SK-N-SH (cell line): ENCODE results near the gene CNIH2. TPM values are rescaled to one million over a fixed set of nuclear protein-coding genes. Genes with fewer than 3 reads are reported as not detected.

Source experiments
- CTCF ChIA-PET: fragments of 300-600, 350-600 bp; formaldehyde crosslinking; extraction: SDS; loops from one replicate; lab custom pipeline; 2021; lab: Yijun Ruan, JAX
- POLR2A ChIA-PET: fragments of 350-600 bp; sonication (Branson Sonifier 250); formaldehyde crosslinking; extraction: SDS; loops from one replicate; lab custom pipeline; 2020; ENCODE audit warnings: antibody characterized with exemption, inconsistent platforms; lab: Yijun Ruan, JAX
- DNase-seq: peaks from one replicate; pipeline ENCODE4 v3.0.0; 2012
- H2AFZ ChIP-seq: fragments of 200-600 bp; sonication (generic); 2 replicates; pipeline ENCODE4 v1.8.1; 2016; ENCODE audit warnings: antibody characterized with exemption, mild to moderate bottlenecking, low read depth
- H3F3A ChIP-seq: fragments of 200-600 bp; sonication (generic); replicated peaks from 2 replicates; pipeline ENCODE3; 2016; ENCODE audit warnings: antibody characterized with exemption, mild to moderate bottlenecking; ENCODE audit not compliant: insufficient read depth
- H3K27ac ChIP-seq, 2 experiments: fragments of 200-500 bp in 1 of 2; fragments of 200-600 bp in 1 of 2; sonication (Bioruptor generic) in 1 of 2; sonication (generic), shearing (Covaris generic) in 1 of 2; 2 replicates each; pipeline versions ENCODE4 v1.5.1 to v1.6.1; 2014 to 2016; ENCODE audit warnings: low read depth in 2 of 2, inconsistent platforms in 1 of 2, low read length in 1 of 2, mild to moderate bottlenecking in 1 of 2, mixed read lengths in 1 of 2
- H3K27me3 ChIP-seq: fragments of 200-600 bp; sonication (generic), shearing (Covaris generic); 2 replicates; pipeline ENCODE4 v1.6.1; 2016; ENCODE audit warnings: mixed run types; ENCODE audit not compliant: insufficient read depth
- H3K36me3 ChIP-seq, 2 experiments: fragments of 200-500 bp in 1 of 2; fragments of 200-600 bp in 1 of 2; sonication (Bioruptor generic) in 1 of 2; sonication (generic) in 1 of 2; replicated peaks in 1 of 2; 2 replicates each; pipeline versions ENCODE3 to v1.5.1; 2014 to 2016; ENCODE audit warnings: low read length in 1 of 2, mild to moderate bottlenecking in 1 of 2; ENCODE audit not compliant: insufficient read depth in 2 of 2, control insufficient read depth in 1 of 2
- H3K4me1 ChIP-seq, 2 experiments: fragments of 200-500 bp in 1 of 2; fragments of 200-600 bp in 1 of 2; sonication (Bioruptor generic) in 1 of 2; sonication (generic), shearing (Covaris generic) in 1 of 2; 2 replicates each; pipeline versions ENCODE4 v1.5.1 to v1.6.1; 2014 to 2016; ENCODE audit warnings: low read depth in 1 of 2, low read length in 1 of 2, mixed run types in 1 of 2; ENCODE audit not compliant: insufficient read depth in 2 of 2, control insufficient read depth in 1 of 2
- H3K4me2 ChIP-seq: fragments of 200-600 bp; sonication (generic), shearing (Covaris generic); 2 replicates; pipeline ENCODE4 v1.6.1; 2017; ENCODE audit warnings: mixed run types
- H3K4me3 ChIP-seq, 2 experiments: fragments of 200-500 bp in 1 of 2; fragments of 200-600 bp in 1 of 2; sonication (Bioruptor generic) in 1 of 2; sonication (generic), shearing (Covaris generic) in 1 of 2; 2 replicates each; pipeline versions ENCODE4 v1.5.1 to v1.8.1; 2014 to 2016; ENCODE audit warnings: low read depth in 2 of 2, inconsistent platforms in 1 of 2, low read length in 1 of 2, mild to moderate bottlenecking in 1 of 2, mixed read lengths in 1 of 2, moderate library complexity in 1 of 2
- H3K79me2 ChIP-seq: fragments of 200-600 bp; sonication (generic); 2 replicates; pipeline ENCODE4 v1.8.1; 2017; ENCODE audit warnings: mild to moderate bottlenecking; ENCODE audit not compliant: insufficient read depth
- H3K9ac ChIP-seq: fragments of 200-600 bp; sonication (generic); 2 replicates; pipeline ENCODE4 v1.6.1; 2017; ENCODE audit warnings: mixed run types
- H3K9me2 ChIP-seq: fragments of 200-600 bp; sonication (generic); 2 replicates; pipeline ENCODE4 v1.6.1; 2017; ENCODE audit warnings: mixed run types
- H3K9me3 ChIP-seq: fragments of 200-600 bp; sonication (generic); 2 replicates; pipeline ENCODE4 v1.6.1; 2017; ENCODE audit warnings: mixed run types, mild to moderate bottlenecking, moderate library complexity
- H4K20me1 ChIP-seq: fragments of 200-600 bp; sonication (generic); 2 replicates; pipeline ENCODE4 v1.6.1; 2017; ENCODE audit warnings: mild to moderate bottlenecking, mixed run types; ENCODE audit not compliant: insufficient read depth
- CTCF ChIP-seq: fragments of 200-600 bp; sonication (generic); IDR thresholded peaks from 2 replicates; pipeline ENCODE4 v1.6.1; 2017; ENCODE audit warnings: antibody characterized with exemption, mild to moderate bottlenecking, moderate library complexity
- EP300 ChIP-seq, 2 experiments: IDR thresholded peaks; 2 replicates each; pipeline versions ENCODE4 v1.4.0 to v1.6.1; 2012; ENCODE audit warnings: borderline replicate concordance in 1 of 2, low read depth in 1 of 2, low read length in 1 of 2
- FOSL2 ChIP-seq: IDR thresholded peaks from 2 replicates; pipeline ENCODE4 v1.4.0; 2012; ENCODE audit warnings: low read depth, mild to moderate bottlenecking, moderate library complexity, borderline replicate concordance
- FOXM1 ChIP-seq: IDR thresholded peaks from 2 replicates; pipeline ENCODE4 v1.4.0; 2012; ENCODE audit warnings: low read depth, mild to moderate bottlenecking
- GATA2 ChIP-seq: sonication (generic); formaldehyde crosslinking; IDR thresholded peaks from 2 replicates; pipeline ENCODE4 v1.5.0; 2020; ENCODE audit warnings: mild to moderate bottlenecking, missing genetic modification reagents
- IRF3 ChIP-seq: fragments of 150-350 bp; IDR thresholded peaks from 2 replicates; pipeline ENCODE4 v1.6.1; 2016; ENCODE audit warnings: mild to moderate bottlenecking, low read depth, low read length
- JUND ChIP-seq: IDR thresholded peaks from 2 replicates; pipeline ENCODE4 v1.4.0; 2012
- MAX ChIP-seq: IDR thresholded peaks from 2 replicates; pipeline ENCODE4 v1.4.0; 2012; ENCODE audit warnings: low read depth
- MXI1 ChIP-seq: IDR thresholded peaks from 2 replicates; pipeline ENCODE4 v1.6.1; 2012; ENCODE audit warnings: mild to moderate bottlenecking, low read depth, low read length, improper control_type of control experiment
- NFIC ChIP-seq: IDR thresholded peaks from 2 replicates; pipeline ENCODE4 v1.4.0; 2012; ENCODE audit warnings: borderline replicate concordance
- NRF1 ChIP-seq: IDR thresholded peaks from 2 replicates; pipeline ENCODE4 v1.6.1; 2012; ENCODE audit warnings: low read depth, mild to moderate bottlenecking, low read length
- PBX3 ChIP-seq: IDR thresholded peaks from 2 replicates; pipeline ENCODE4; 2012
- RAD21 ChIP-seq: IDR thresholded peaks from 2 replicates; pipeline ENCODE4 v1.6.1; 2012; ENCODE audit warnings: mild to moderate bottlenecking, low read length
- RXRA ChIP-seq: IDR thresholded peaks from 2 replicates; pipeline ENCODE4 v1.4.0; 2012; ENCODE audit warnings: low read depth, mild to moderate bottlenecking, borderline replicate concordance
- TCF12 ChIP-seq: IDR thresholded peaks from 2 replicates; pipeline ENCODE4 v1.4.0; 2012
- TEAD4 ChIP-seq: IDR thresholded peaks from 2 replicates; pipeline ENCODE4 v1.4.0; 2012; ENCODE audit warnings: mild to moderate bottlenecking, borderline replicate concordance; ENCODE audit not compliant: insufficient read depth
- WGBS: methylation state at CpG from one replicate; pipeline ENCODE4 v1.1.6; 2017; ENCODE audit warnings: low lambda C conversion rate; 5-methylcytosine and 5-hydroxymethylcytosine counted together
- polyA plus RNA-seq, 3 experiments: library from polyadenylated mRNA; depleted of rRNA; stranded (reverse); fragments of >200 nt; gene quantifications; 2 replicates each; pipeline ENCODE4 v1.2.3, GENCODE V29; 2012

The CNIH2 gene
- polyA plus RNA-seq, 1 of the 3 experiments (the other 2 are of a cell fraction), result 11.8 TPM

GRCh38 chr11:66327171-66328030, 49.4 kb downstream of the CNIH2 start:
- Histone ChIP-seq H3K36me3 (peaks cover 0 to 6% of the 10 kb centered on the region in 2 experiments), H3K4me3 (no peak overlapping the region), H4K20me1 (no peaks in the 10 kb centered on the region), H3F3A (peaks cover 9% of the 10 kb centered on the region), H3K79me2 (no peaks in the 10 kb centered on the region), H3K9ac (peak overlapping the region; percentile 62), H2AFZ (no peak overlapping the region), H3K9me3 (no peaks in the 10 kb centered on the region), H3K27ac (peak overlapping the region; percentile 73 to 80), H3K27me3 (no peaks in the 10 kb centered on the region), H3K9me2 (no peaks in the 10 kb centered on the region)
- POLR2A ChIA-PET, result interaction anchor here (1.3 to 1.8 kb wide), 2 partner anchors 10 to 15 kb away, joined by 10 to 17 read pairs; partner anchors contain the start of gene CD248
- DNase-seq, result peak; percentile 33
- 73% methylated on average over 9 of the region's 10 CpGs for WGBS
- TF ChIP-seq TCF12 (peak; percentile 25; the same call in 1 of the 2 replicates), CTCF (0 out of 2 replicates have a peak, but pooled peaks have one; percentile 6), MAX (no peak), NFIC (no peak), PBX3 (no peak), FOSL2 (peak; percentile 57; the same call in 1 of the 2 replicates), RAD21 (no peak), EP300 (IDR thresholded peaks at IDR 0.05; ENCODE audit: borderline replicate concordance in 1 of 2, low read depth in 1 of 2, low read length in 1 of 2) (peak in 1 of 2 experiments; percentile 26; a peak in 1 of 4 replicates), TEAD4 (0 out of 2 replicates have a peak, but pooled peaks have one; percentile 46), IRF3 (no peak)
- TF ChIP-seq, all 33 proteins: peak for 5
- H3K4me1 ChIP-seq, result peaks cover 28 to 36% of the 10 kb centered on the region in 2 experiments; a peak in 3 of 4 replicates
- H3K4me2 ChIP-seq, result peak overlapping the region; percentile 66
- CTCF ChIA-PET, result interaction anchor here (0.7 to 1.8 kb wide), 9 partner anchors 9 to 61 kb away, joined by 3 to 46 read pairs (median 4); partner anchors contain the start of genes CD248 and RIN1

- Histone ChIP-seq H3K9me3 (no peaks in the 10 kb centered on the region), H4K20me1 (no peaks in the 10 kb centered on the region), H3K4me1 (peaks cover 28 to 36% of the 10 kb centered on the region in 2 experiments; a peak in 3 of 4 replicates), H3K4me3 (no peak overlapping the region; a peak in 1 of 4 replicates), H3K27me3 (no peaks in the 10 kb centered on the region), H3K9me2 (no peaks in the 10 kb centered on the region), H2AFZ (no peak overlapping the region), H3K36me3 (peaks cover 2 to 11% of the 10 kb centered on the region in 2 experiments), H3K27ac (peak overlapping the region; percentile 13 to 80; a peak in 3 of 4 replicates), H3K9ac (no peak overlapping the region), H3F3A (peaks cover 9% of the 10 kb centered on the region), H3K79me2 (no peaks in the 10 kb centered on the region), H3K4me2 (peak overlapping the region; percentile 66; the same call in 1 of the 2 replicates)
- ChIA-PET POLR2A (no interaction called here), CTCF (interaction anchor here (1.5 kb wide), 1 partner anchor 10 kb away, joined by 4 read pairs; no protein-coding TSS in a partner anchor)
- no peak for TF ChIP-seq NFIC
- no peak for TF ChIP-seq GATA2 (CRISPR knock-in tag)
- TF ChIP-seq MXI1, result no peak
- no peak for TF ChIP-seq FOXM1
- TF ChIP-seq RXRA, result no peak
- TF ChIP-seq RAD21, result no peak
- TF ChIP-seq NRF1, result no peak
- TF ChIP-seq FOSL2, result no peak
- no peak for TF ChIP-seq JUND
- DNase-seq, result no peak
- WGBS, result 67% methylated on average over 1 of the region's 3 CpGs
Measured at GRCh38 chr11:66328031-66328301, 50.0 kb downstream of the CNIH2 start.
